T-helper 22 cell (primary cell): ENCODE measurements around the gene FILIP1L.

ENCODE experiments used
- DNase-seq: peaks from one replicate; pipeline ENCODE4 v3.0.0-alpha.2; 2020; ENCODE audit warnings: low read depth

Gene FILIP1L

DNA sequence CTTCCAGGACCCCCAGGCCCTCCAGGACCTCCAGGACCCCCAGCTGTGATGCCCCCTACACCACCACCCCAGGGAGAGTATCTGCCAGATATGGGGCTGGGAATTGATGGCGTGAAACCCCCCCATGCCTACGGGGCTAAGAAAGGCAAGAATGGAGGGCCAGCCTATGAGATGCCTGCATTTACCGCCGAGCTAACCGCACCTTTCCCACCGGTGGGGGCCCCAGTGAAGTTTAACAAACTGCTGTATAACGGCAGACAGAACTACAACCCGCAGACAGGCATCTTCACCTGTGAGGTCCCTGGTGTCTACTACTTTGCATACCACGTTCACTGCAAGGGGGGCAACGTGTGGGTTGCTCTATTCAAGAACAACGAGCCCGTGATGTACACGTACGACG is 318.7 kb downstream of the FILIP1L start:
- DNase-seq, result no peak

DNA sequence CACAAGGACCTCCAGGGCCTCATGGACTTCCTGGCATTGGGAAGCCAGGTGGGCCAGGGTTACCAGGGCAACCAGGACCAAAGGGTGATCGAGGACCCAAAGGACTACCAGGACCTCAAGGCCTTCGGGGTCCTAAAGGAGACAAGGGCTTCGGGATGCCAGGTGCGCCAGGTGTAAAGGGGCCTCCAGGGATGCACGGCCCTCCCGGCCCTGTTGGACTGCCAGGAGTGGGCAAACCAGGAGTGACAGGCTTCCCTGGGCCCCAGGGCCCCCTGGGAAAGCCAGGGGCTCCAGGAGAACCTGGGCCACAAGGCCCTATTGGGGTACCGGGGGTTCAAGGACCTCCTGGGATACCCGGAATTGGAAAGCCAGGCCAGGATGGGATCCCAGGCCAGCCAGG is 319.8 kb downstream of the FILIP1L start:
- no peak for DNase-seq

- DNase-seq, result no peak
These were observed 325.1 kb downstream of the FILIP1L start for GRCh38 chr3:99789011-99789721.
